Ovary (tissue), 3 donors: ENCODE results near the gene TMEM232.

Experiments used
- CTCF ChIP-seq, 3 donors: fragments of 450-650 bp in 2 of 3; fragments of 200-600 bp in 1 of 3; IDR thresholded peaks; one replicate each; pipeline versions ENCODE4 v1.5.1 to v1.8.0; 2016 to 2022; ENCODE audit warnings: antibody characterized with exemption in 3 of 3, mild to moderate bottlenecking in 1 of 3
- POLR2A ChIP-seq: fragments of 450-650 bp; IDR thresholded peaks from one replicate; pipeline ENCODE4 v1.6.1; 2017; ENCODE audit warnings: antibody characterized with exemption, mild to moderate bottlenecking, moderate library complexity
- donor health status: DM: no; HTN: no; CAD: no.

GRCh38 chr5:110469486-110469885 lies 257.0 kb downstream of the TMEM232 start:
- TF ChIP-seq POLR2A (no peak), CTCF (IDR thresholded peaks at IDR 0.05) (no peak)
